Measurements from ENCODE around the gene MAP1B.

MAP1B gene

GRCh38 chr5:72225741-72226140 is 118.5 kb downstream of the MAP1B start:
- no peak for DNase-seq (ENCODE audit: low read depth)

GRCh38 chr5:72226950-72227349 is 119.7 kb downstream of the MAP1B start:
- DNase-seq (ENCODE audit: low read depth): no peak

GRCh38 chr5:72228960-72229359 is 121.7 kb downstream of the MAP1B start:
- no peak for DNase-seq (ENCODE audit: low read depth)

- DNase-seq (ENCODE audit: low read depth): no peak
Observed at GRCh38 chr5:72231991-72232703, 124.9 kb downstream of the MAP1B start.

GRCh38 chr5:72232838-72233237 is 125.6 kb downstream of the MAP1B start:
- no peak for DNase-seq (ENCODE audit: low read depth)

GRCh38 chr5:72233835-72234234 is 126.6 kb downstream of the MAP1B start:
- DNase-seq (ENCODE audit: low read depth): no peak

GRCh38 chr5:72234265-72234700 is 127.0 kb downstream of the MAP1B start:
- DNase-seq (ENCODE audit: low read depth): no peak

- DNase-seq (ENCODE audit: low read depth): no peak
Observed at GRCh38 chr5:72234868-72235267, 127.6 kb downstream of the MAP1B start.

- DNase-seq (ENCODE audit: low read depth): no peak
Observed at GRCh38 chr5:72235725-72236124, 128.4 kb downstream of the MAP1B start.

- no peak for DNase-seq (ENCODE audit: low read depth)
Observed at GRCh38 chr5:72237415-72237814, 130.1 kb downstream of the MAP1B start.

- DNase-seq (ENCODE audit: low read depth): no peak
Observed at GRCh38 chr5:72237879-72238278, 130.6 kb downstream of the MAP1B start.

GRCh38 chr5:72238712-72239445 is 131.6 kb downstream of the MAP1B start:
- no peak for DNase-seq (ENCODE audit: low read depth)

GRCh38 chr5:72241346-72242003 is 134.2 kb downstream of the MAP1B start:
- DNase-seq (ENCODE audit: low read depth): no peak

GRCh38 chr5:72242796-72243475 is 135.7 kb downstream of the MAP1B start:
- DNase-seq (ENCODE audit: low read depth): no peak

GRCh38 chr5:72243706-72244105 is 136.4 kb downstream of the MAP1B start:
- DNase-seq (ENCODE audit: low read depth): no peak

GRCh38 chr5:72244862-72245371 is 137.6 kb downstream of the MAP1B start:
- no peak for DNase-seq (ENCODE audit: low read depth)

- DNase-seq (ENCODE audit: low read depth): no peak
Observed at GRCh38 chr5:72245546-72245945, 138.3 kb downstream of the MAP1B start.

GRCh38 chr5:72245951-72246532 is 138.8 kb downstream of the MAP1B start:
- no peak for DNase-seq (ENCODE audit: low read depth)

- no peak for DNase-seq (ENCODE audit: low read depth)
Observed at GRCh38 chr5:72246954-72247442, 139.7 kb downstream of the MAP1B start.

- DNase-seq (ENCODE audit: low read depth): no peak
Observed at GRCh38 chr5:72248410-72248981, 141.2 kb downstream of the MAP1B start.

- no peak for DNase-seq (ENCODE audit: low read depth)
Observed at GRCh38 chr5:72251386-72251785, 144.1 kb downstream of the MAP1B start.

Data from non-pigmented ciliary epithelial cell (primary cell).